Testis (tissue), 2 donors: ENCODE measurements around the gene SEC14L5.
"Not testable (repeated sequence)": the region's sequence is repeated elsewhere in the genome, so short reads cannot be mapped to it uniquely, and the experiment has no call there.

ENCODE experiments used
- POLR2A ChIP-seq: fragments of 450-650 bp; IDR thresholded peaks from one replicate; pipeline ENCODE4 v1.6.1; 2017; ENCODE audit warnings: antibody characterized with exemption, mild to moderate bottlenecking, moderate library complexity
- TF ChIP-seq, protein P1 (sequence below), 3 experiments: fragments of 450-650 bp in 2 of 3; fragments of 200-600 bp in 1 of 3; sonication (generic) in 1 of 3; IDR thresholded peaks; one replicate each; pipeline ENCODE4 v1.5.1; 2016 to 2019; ENCODE audit warnings: antibody characterized with exemption in 3 of 3, mild to moderate bottlenecking in 2 of 3, moderate library complexity in 1 of 3

GRCh38 chr16:4963527-4963926 is 5.4 kb downstream of the SEC14L5 start:
- TF ChIP-seq, protein P1, sequence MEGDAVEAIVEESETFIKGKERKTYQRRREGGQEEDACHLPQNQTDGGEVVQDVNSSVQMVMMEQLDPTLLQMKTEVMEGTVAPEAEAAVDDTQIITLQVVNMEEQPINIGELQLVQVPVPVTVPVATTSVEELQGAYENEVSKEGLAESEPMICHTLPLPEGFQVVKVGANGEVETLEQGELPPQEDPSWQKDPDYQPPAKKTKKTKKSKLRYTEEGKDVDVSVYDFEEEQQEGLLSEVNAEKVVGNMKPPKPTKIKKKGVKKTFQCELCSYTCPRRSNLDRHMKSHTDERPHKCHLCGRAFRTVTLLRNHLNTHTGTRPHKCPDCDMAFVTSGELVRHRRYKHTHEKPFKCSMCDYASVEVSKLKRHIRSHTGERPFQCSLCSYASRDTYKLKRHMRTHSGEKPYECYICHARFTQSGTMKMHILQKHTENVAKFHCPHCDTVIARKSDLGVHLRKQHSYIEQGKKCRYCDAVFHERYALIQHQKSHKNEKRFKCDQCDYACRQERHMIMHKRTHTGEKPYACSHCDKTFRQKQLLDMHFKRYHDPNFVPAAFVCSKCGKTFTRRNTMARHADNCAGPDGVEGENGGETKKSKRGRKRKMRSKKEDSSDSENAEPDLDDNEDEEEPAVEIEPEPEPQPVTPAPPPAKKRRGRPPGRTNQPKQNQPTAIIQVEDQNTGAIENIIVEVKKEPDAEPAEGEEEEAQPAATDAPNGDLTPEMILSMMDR (IDR thresholded peaks at IDR 0.05) = not testable (repeated sequence)
- not testable (repeated sequence) for TF ChIP-seq POLR2A
